Choroid plexus epithelial cell (primary cell): ENCODE data around the gene CES2.

ENCODE experiments used
- DNase-seq: peaks from one replicate; pipeline ENCODE4 v3.0.0-alpha.2; 2010; ENCODE audit warnings: low read depth
- H3K4me3 ChIP-seq: 2 replicates; pipeline ENCODE4 v1.5.1; 2011; ENCODE audit warnings: low read depth, mild to moderate bottlenecking, control low read depth, low read length, moderate library complexity
- TF ChIP-seq, protein P1 (sequence below): conservative IDR thresholded peaks from 2 replicates; pipeline ENCODE4 v1.5.1; 2011; ENCODE audit warnings: low read depth, mild to moderate bottlenecking, control low read depth, inconsistent platforms, low read length, moderate library complexity

CES2 gene

DNA sequence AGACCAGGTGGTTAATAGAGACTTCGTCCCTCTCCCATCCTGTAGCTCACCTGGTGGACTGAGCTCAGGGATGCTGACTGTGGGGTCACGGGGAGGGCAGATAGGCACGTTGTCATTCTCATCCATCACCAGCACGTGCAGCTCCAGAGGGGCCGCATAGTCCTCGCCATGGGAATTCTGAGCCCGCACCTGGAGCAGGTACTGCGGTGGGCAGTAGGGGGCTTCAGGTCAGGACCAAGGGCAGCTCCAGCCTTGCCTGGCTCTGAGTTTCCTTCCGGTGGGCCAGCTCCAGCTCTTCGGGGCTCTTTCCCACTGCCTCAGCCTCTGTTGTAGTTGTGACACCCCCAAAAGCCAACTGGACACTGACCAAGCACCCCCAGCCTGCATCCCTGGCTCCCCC is 22.2 kb upstream of the CES2 start:
- no peak overlapping the region for H3K4me3 ChIP-seq
- no peak for DNase-seq
- TF ChIP-seq, protein P1, sequence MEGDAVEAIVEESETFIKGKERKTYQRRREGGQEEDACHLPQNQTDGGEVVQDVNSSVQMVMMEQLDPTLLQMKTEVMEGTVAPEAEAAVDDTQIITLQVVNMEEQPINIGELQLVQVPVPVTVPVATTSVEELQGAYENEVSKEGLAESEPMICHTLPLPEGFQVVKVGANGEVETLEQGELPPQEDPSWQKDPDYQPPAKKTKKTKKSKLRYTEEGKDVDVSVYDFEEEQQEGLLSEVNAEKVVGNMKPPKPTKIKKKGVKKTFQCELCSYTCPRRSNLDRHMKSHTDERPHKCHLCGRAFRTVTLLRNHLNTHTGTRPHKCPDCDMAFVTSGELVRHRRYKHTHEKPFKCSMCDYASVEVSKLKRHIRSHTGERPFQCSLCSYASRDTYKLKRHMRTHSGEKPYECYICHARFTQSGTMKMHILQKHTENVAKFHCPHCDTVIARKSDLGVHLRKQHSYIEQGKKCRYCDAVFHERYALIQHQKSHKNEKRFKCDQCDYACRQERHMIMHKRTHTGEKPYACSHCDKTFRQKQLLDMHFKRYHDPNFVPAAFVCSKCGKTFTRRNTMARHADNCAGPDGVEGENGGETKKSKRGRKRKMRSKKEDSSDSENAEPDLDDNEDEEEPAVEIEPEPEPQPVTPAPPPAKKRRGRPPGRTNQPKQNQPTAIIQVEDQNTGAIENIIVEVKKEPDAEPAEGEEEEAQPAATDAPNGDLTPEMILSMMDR, result no peak

DNA sequence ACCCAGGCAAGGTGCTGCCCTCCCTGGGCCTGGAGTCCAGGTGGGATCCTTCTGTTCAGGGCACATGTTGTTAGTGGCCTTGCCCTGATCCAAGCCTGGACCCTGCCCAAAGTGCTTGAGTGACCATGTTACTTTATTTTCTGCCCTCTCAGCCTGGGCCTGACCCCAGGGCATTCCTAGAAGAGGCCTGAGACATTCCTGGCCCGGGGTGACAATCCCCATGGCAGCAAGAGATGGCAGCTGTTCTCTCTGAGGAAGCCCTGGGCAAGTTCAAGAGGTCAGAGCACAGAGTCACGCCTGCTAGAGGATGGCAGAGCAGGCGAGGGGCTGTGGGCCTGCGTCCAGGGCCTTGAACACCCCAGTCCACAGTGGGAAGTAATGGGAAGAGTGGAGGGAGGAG is 21.6 kb upstream of the CES2 start:
- no peak overlapping the region for H3K4me3 ChIP-seq
- TF ChIP-seq, protein P1, result no peak
- DNase-seq, result no peak

DNA sequence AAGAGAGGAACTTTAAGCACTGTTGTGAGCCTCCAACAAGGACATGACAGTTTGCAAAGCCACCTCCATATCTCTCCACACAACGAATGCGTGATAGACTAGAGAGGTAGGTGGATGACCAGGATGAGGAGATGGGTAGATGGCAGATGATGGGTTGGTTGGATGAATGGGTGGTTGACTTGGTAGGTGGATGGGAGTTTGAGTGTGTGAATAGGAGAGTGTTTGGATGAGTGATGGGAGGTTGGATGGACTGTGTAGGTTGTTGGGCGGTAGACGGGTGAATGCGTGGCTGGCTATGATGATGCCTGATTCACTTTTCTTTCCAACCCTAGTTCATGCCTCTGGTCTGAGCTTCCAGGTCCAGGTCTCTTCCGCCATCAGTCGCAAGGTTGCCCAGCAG is 20.8 kb upstream of the CES2 start:
- TF ChIP-seq, protein P1, result no peak
- no peak overlapping the region for H3K4me3 ChIP-seq
- DNase-seq, result no peak

DNA sequence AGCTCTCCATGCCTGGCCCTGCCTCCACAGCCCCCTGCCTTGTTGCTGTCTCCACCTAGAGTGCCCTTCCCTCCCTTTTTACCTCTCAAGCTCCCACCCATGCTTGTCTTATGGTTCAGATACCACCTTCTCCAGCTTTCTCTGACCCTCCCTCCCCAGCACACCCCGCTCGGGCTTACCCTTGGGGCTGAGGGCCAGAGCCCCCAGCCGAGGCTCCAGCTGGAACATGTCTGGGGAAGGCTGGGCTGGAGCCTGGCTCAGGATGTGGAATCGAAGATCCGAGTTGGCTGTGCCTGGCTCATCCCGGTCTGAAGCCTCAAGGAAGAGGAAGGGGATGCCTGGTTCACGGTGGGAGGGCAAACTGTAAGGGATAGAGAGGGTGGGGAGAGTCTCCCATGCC is 20.3 kb upstream of the CES2 start:
- DNase-seq, result no peak
- TF ChIP-seq, protein P1, result no peak
- H3K4me3 ChIP-seq, result no peak overlapping the region

- no peak overlapping the region for H3K4me3 ChIP-seq
- DNase-seq, result no peak
- TF ChIP-seq, protein P1, result no peak
Measured at GRCh38 chr16:66916518-66916917, 18.8 kb upstream of the CES2 start.

- no peak overlapping the region for H3K4me3 ChIP-seq
- DNase-seq, result no peak
- TF ChIP-seq, protein P1, result no peak
Measured at GRCh38 chr16:66917741-66918140, 17.6 kb upstream of the CES2 start.

GRCh38 chr16:66918355-66918754 is 17.0 kb upstream of the CES2 start:
- TF ChIP-seq, protein P1, result no peak
- no peak overlapping the region for H3K4me3 ChIP-seq
- DNase-seq, result no peak
